Measurements from ENCODE around the gene FAM163B.

FAM163B gene

GRCh38 chr9:133597316-133597957 is 11.8 kb downstream of the FAM163B start:
- no peak for DNase-seq

- no peak for DNase-seq
Measured at GRCh38 chr9:133595910-133596309, 13.3 kb downstream of the FAM163B start.

- DNase-seq, result no peak
Measured at GRCh38 chr9:133594310-133594709, 14.9 kb downstream of the FAM163B start.

GRCh38 chr9:133593587-133594253 is 15.5 kb downstream of the FAM163B start:
- DNase-seq, result no peak

- DNase-seq, result no peak
Measured at GRCh38 chr9:133592731-133593409, 16.3 kb downstream of the FAM163B start.

- DNase-seq, result no peak
Measured at GRCh38 chr9:133591985-133592384, 17.2 kb downstream of the FAM163B start.

- DNase-seq, result no peak
Measured at GRCh38 chr9:133591116-133591910, 17.9 kb downstream of the FAM163B start.

- no peak for DNase-seq
Measured at GRCh38 chr9:133590231-133590855, 18.8 kb downstream of the FAM163B start.

GRCh38 chr9:133589454-133590227 is 19.5 kb downstream of the FAM163B start:
- DNase-seq, result peak; percentile 34

GRCh38 chr9:133587466-133587865 is 21.7 kb downstream of the FAM163B start:
- no peak for DNase-seq

- no peak for DNase-seq
Measured at GRCh38 chr9:133587051-133587450, 22.1 kb downstream of the FAM163B start.

GRCh38 chr9:133585481-133586351 is 23.5 kb downstream of the FAM163B start:
- DNase-seq, result no peak

GRCh38 chr9:133584559-133585476 is 24.4 kb downstream of the FAM163B start:
- DNase-seq, result no peak

GRCh38 chr9:133584167-133584558 is 25.0 kb downstream of the FAM163B start:
- no peak for DNase-seq

- DNase-seq, result no peak
Measured at GRCh38 chr9:133583586-133583985, 25.6 kb downstream of the FAM163B start.

- no peak for DNase-seq
Measured at GRCh38 chr9:133583111-133583510, 26.1 kb downstream of the FAM163B start.

- no peak for DNase-seq
Measured at GRCh38 chr9:133582501-133583045, 26.6 kb downstream of the FAM163B start.

- DNase-seq, result no peak
Measured at GRCh38 chr9:133581513-133582343, 27.5 kb downstream of the FAM163B start.

GRCh38 chr9:133581011-133581410 is 28.2 kb downstream of the FAM163B start:
- no peak for DNase-seq
